GM19438 (cell line): ENCODE results near the gene MYO15A.

Experiments used
- ATAC-seq: cut with Tn5 transposase; IDR thresholded peaks from one replicate; pipeline ENCODE4 v1.9.1; 2021; ENCODE audit warnings: low read depth; ENCODE audit not compliant: unreplicated experiment

The MYO15A gene

GRCh38 chr17:18105027-18105426 lies 3.5 kb upstream of the MYO15A start:
- no peak for ATAC-seq

DNA sequence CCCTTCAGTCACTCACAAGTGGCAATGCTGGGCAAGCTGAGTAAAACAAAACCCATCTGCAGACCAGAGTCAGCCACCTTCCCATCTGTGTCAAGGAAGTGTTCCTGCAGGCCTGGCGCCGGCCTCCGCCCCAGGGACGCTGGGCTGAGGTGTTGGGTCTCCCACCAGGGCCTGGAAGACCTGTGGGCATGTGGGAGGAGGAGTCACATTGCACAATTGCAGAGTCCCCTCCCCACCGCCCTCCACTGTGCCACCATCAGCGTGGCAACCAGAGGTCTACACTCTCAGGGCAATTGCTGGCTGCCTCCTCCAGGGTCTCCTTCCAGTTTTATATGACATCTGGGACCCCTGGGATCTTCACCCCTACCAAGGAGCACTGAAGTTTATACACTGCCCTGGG lies 3.0 kb upstream of the MYO15A start:
- ATAC-seq = no peak

DNA sequence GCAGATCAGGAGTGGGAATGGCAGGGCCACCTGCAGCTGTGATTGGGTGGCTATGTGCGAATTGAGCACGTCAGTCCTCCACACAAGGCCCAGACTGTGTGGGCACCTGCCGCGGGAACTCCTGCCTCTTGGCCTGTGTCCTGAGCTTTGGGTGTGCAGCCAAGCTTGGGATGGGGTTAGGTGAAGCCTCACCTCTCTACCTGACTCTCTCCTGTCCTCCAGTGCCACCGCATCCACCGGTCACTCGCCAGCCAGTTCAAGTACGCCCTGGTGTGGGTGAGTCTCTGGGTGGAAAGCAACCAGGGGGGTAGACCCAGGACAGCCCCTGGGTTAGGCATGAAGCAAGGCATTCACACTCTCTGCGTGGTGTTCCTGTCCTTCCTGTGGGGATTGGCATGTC lies 2.3 kb upstream of the MYO15A start:
- no peak for ATAC-seq

DNA sequence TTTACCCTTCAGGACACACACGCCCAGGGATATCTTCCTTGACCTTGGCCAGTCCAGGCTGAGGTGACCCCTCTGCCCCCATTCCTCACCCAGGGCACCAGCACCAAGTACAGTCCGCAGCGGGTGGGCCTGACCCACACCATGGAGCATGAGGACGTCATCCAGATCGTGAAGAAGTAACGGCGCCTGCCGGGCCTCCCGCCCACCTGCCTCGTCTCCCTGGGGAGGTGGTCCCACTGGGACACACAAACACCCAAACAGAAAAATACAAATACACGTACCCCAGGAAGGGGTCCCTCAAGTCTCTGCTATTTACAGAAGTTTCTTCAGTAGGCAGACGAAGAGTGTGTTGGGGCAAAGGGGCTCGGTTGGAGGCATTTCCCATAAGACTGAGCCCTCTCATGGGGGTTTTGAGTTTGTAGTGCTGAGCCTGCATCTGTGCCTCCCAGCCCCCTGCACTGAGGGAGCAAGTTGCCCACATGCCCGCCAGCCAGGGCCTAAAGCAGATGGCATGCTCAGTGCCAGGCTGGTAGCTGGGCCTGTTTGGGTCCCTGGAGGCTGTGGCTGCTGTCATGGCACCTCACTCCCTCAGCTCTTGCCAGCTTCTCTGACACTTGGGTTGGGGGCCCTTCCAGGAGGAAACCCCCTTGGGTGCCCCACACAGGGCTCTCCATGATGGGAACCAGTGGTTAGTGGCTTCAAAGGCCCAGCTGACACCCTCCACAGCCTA lies 1.3 kb upstream of the MYO15A start:
- ATAC-seq = no peak

DNA sequence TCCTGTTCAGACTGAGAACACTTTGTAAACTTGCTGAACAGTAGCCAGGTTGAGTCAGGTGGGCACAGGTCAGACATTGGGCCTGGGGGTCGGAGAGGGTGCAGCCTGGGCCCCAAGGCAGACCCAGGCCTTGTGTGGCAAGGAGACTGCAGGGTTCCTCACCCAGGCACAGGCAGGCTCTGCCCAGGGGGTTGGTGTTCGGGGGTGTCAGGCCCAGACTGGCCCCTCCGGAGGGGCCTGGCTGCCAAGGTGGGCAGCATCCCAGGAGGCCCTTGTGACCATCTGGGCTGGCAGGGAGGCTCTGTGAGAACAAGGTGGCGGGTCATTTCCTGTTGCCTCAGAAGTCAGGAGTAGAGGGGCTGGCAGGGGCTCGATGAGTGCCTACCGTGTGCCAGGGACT lies 585 bp upstream of the MYO15A start:
- no peak for ATAC-seq

DNA sequence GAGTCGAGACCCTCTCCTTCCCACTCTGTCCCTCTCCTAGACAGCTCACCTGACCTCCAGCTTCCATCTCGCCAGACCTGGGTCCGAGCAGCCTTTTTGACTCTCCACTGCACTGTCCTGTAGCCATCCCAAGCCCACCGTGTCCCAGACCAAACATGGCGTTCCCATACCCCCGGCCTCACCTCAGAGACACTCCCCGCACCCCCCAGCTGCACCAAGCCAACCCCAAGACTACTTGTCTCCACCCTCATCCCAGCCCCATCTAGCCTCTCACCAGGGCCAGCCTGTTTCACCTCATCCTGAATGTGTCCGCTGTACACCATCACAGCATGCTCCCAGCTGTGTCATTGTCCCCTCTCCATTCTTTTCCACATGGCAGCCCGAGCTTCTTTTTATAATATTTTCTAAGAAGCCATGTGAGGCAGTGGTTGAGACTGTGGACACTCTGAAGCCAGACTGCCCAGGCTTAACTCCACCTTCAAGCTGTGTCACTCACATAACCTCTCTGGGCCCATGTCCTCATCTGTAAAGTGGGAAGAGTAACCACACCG lies 1.5 kb downstream of the MYO15A start:
- ATAC-seq = no peak

GRCh38 chr17:18110636-18111145 lies 2.1 kb downstream of the MYO15A start:
- ATAC-seq = no peak

GRCh38 chr17:18111330-18111971 lies 2.9 kb downstream of the MYO15A start:
- ATAC-seq = no peak

DNA sequence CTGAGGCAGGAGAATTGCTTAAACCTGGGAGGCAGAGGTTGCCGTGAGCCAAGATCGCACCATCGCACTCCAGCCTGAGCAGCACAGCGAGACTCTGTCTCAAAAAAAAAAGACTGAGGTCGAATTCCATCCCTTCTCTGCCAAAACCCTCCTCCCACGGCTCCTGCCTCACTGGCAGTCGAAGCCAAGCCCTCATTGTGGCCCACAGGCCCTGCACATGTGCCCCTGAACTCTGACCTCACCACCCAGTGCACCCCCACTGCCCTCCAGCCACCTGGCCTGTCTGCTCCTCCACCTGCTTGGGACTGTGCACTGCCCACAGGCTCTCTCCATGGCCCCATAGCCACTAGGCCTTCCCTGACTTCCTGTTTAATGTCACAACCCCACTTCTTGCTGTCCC lies 7.0 kb downstream of the MYO15A start:
- ATAC-seq = no peak

GRCh38 chr17:18116078-18116477 lies 7.5 kb downstream of the MYO15A start:
- ATAC-seq = no peak

- ATAC-seq = no peak
Measured at GRCh38 chr17:18117533-18117932, 9.0 kb downstream of the MYO15A start.

GRCh38 chr17:18117982-18118975 lies 9.7 kb downstream of the MYO15A start:
- ATAC-seq = no peak

DNA sequence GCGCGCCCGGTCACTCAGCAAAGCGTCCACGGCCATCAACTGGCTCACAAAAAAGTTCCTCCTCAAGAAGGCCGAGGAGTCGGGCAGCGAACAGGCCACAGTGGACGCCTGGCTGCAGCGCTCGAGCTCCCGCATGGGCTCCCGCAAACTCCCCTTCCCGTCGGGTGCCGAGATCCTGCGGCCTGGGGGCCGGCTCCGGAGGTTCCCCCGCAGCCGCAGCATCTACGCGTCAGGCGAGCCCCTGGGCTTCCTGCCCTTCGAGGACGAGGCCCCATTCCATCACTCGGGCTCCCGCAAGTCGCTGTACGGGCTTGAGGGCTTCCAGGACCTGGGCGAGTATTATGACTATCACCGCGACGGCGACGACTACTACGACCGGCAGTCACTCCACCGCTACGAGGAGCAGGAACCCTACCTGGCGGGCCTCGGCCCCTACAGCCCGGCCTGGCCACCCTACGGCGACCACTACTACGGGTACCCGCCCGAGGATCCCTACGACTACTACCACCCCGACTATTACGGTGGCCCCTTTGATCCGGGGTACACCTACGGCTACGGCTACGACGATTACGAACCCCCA lies 10.7 kb downstream of the MYO15A start:
- no peak for ATAC-seq

- ATAC-seq = no peak
Measured at GRCh38 chr17:18119938-18120337, 11.4 kb downstream of the MYO15A start.

- ATAC-seq = no peak
Measured at GRCh38 chr17:18120461-18121017, 12.0 kb downstream of the MYO15A start.

GRCh38 chr17:18121144-18121910 lies 12.8 kb downstream of the MYO15A start:
- no peak for ATAC-seq

- no peak for ATAC-seq
Measured at GRCh38 chr17:18122990-18123753, 14.6 kb downstream of the MYO15A start.

DNA sequence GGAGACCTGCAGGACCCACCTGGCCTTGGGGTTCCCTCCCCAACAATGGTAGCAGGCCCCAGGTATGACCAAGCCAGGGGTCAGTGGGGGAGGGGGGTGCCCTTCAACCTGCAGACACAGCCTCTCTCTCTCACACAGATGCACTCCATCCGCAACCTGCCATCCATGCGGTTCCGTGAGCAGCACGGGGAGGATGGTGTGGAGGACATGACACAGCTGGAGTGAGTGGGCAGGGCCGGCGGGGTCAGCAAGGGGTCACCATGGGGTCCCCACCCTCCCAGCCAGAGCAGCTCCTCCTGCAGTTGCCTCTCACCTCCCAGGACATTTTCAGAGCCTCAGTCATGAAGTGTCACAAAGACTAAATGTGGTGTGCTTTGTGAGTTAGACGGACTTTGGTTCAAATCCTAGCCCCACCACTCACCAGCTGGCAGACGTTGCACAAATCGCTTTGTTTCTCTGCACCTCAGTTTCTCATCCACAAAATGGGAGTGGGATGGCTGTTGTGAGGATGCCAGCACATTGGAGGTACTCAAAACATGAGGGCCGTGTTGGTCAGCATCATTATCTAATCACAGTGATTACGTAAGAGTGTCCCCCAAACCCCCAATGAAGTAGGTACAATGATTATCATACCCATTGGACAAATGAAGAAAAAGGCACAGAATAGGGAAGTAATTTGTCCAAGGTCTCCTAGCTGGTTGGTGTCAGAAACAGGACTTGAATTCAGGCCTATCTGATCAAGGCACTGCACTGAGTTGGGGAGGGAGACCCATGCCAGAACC lies 16.0 kb downstream of the MYO15A start:
- ATAC-seq = no peak
